ENCODE measurements around the gene RBM6. TPM values are rescaled to one million over a fixed set of nuclear protein-coding genes. Genes with fewer than 3 reads are reported as not detected.

The RBM6 gene
- total RNA-seq, 1 experiment from 2014 or later: 58.3 TPM

- ChIA-PET POLR2A (interaction anchor here (0.9 kb wide), 1 partner anchor 9 kb away, joined by 3 read pairs; no protein-coding TSS in a partner anchor), CTCF (no interaction called here), RAD21 (ENCODE audit: low non-redundant PET in 1 of 2, low total read pairs in 2 of 2, uncharacterized antibody in 2 of 2, unreplicated experiment in 2 of 2) (no interaction called here)
- ATAC-seq: no peak
- Histone ChIP-seq H3K4me2 (ENCODE audit: low read length) (no peak overlapping the region), H3K27ac (ENCODE audit: low read depth, low read length) (no peak overlapping the region), H3K4me1 (ENCODE audit: control insufficient read depth in 1 of 2, insufficient read depth in 2 of 2, low read length in 2 of 2) (no peaks in the 10 kb centered on the region), H3K79me2 (ENCODE audit: insufficient read depth, low read length) (peaks cover 41% of the 10 kb centered on the region), H3K4me3 (replicated peaks in 1 of 2; ENCODE audit: low read depth in 1 of 2, low read length in 2 of 2) (no peak overlapping the region), H2AFZ (ENCODE audit: low read depth, low read length, poor library complexity, severe bottlenecking) (no peak overlapping the region), H3K9me2 (ENCODE audit: insufficient read depth) (no peaks in the 10 kb centered on the region), H4K20me1 (ENCODE audit: insufficient read depth) (no peaks in the 10 kb centered on the region), H3K9me3 (ENCODE audit: control insufficient read depth in 1 of 2, insufficient read depth in 1 of 2, low read depth in 1 of 2, low read length in 2 of 2) (no peaks in the 10 kb centered on the region), H3K9ac (ENCODE audit: low read length) (no peak overlapping the region), H3K36me3 (ENCODE audit: control insufficient read depth in 1 of 2, insufficient read depth in 2 of 2, low read length in 2 of 2) (peaks cover 54 to 90% of the 10 kb centered on the region in 2 experiments), H3K27me3 (ENCODE audit: insufficient read depth, low read length) (no peaks in the 10 kb centered on the region)
- BruUV-seq (replicated peaks): no TSS peak
- TF ChIP-seq RAD21 (IDR thresholded peaks at IDR 0.05; ENCODE audit: low read depth) (no peak), REST (IDR thresholded peaks at IDR 0.05; ENCODE audit: low read depth) (no peak), FOSL1 (IDR thresholded peaks at IDR 0.05; ENCODE audit: low read depth) (no peak), EGR1 (IDR thresholded peaks at IDR 0.05; ENCODE audit: low read depth) (no peak), TCF7L2 (IDR thresholded peaks at IDR 0.05; ENCODE audit: borderline replicate concordance, extremely low read depth, insufficient read depth, insufficient read length) (no peak), YY1 (IDR thresholded peaks at IDR 0.05; ENCODE audit: extremely low read depth, insufficient replicate concordance, low read depth, low read length) (no peak), POLR2A (IDR thresholded peaks at IDR 0.05; ENCODE audit: borderline replicate concordance, extremely low read depth, insufficient read depth, insufficient read length) (no peak), ELF1 (IDR thresholded peaks at IDR 0.05; ENCODE audit: borderline replicate concordance, low read depth) (no peak), SRF (IDR thresholded peaks at IDR 0.05; ENCODE audit: low read depth) (no peak), JUND (IDR thresholded peaks at IDR 0.05) (no peak), ZNF274 (IDR thresholded peaks at IDR 0.05; ENCODE audit: low read depth, low read length) (no peak), ZBTB33 (IDR thresholded peaks at IDR 0.05; ENCODE audit: extremely low read depth, insufficient replicate concordance, low read length) (no peak), ZFX (IDR thresholded peaks at IDR 0.05) (no peak), CEBPB (IDR thresholded peaks at IDR 0.05; ENCODE audit: low read depth) (no peak), ATF3 (IDR thresholded peaks at IDR 0.05) (no peak), CTCF (IDR thresholded peaks at IDR 0.05 in 2 of 3, conservative IDR thresholded peaks at IDR 0.05 in 1 of 3; ENCODE audit: borderline replicate concordance in 1 of 3, insufficient read depth in 1 of 3, low read depth in 2 of 3, low read length in 2 of 3) (no peak), POLR2AphosphoS5 (IDR thresholded peaks at IDR 0.05; ENCODE audit: low read depth, low read length) (no peak), EZH2 (IDR thresholded peaks at IDR 0.05) (no peak)
- intact Hi-C loops (cut with micrococcal nuclease): no loop called here
- no peak for DNase-seq (ENCODE audit: low read depth, low spot score)
Measured at GRCh38 chr3:50100386-50100785, 160.4 kb downstream of the RBM6 start.
